ENCODE data around the gene TLX2.
"Not testable (repeated sequence)": the region's sequence is repeated elsewhere in the genome, so short reads cannot be mapped to it uniquely, and the experiment has no call there.

TLX2 gene

DNA sequence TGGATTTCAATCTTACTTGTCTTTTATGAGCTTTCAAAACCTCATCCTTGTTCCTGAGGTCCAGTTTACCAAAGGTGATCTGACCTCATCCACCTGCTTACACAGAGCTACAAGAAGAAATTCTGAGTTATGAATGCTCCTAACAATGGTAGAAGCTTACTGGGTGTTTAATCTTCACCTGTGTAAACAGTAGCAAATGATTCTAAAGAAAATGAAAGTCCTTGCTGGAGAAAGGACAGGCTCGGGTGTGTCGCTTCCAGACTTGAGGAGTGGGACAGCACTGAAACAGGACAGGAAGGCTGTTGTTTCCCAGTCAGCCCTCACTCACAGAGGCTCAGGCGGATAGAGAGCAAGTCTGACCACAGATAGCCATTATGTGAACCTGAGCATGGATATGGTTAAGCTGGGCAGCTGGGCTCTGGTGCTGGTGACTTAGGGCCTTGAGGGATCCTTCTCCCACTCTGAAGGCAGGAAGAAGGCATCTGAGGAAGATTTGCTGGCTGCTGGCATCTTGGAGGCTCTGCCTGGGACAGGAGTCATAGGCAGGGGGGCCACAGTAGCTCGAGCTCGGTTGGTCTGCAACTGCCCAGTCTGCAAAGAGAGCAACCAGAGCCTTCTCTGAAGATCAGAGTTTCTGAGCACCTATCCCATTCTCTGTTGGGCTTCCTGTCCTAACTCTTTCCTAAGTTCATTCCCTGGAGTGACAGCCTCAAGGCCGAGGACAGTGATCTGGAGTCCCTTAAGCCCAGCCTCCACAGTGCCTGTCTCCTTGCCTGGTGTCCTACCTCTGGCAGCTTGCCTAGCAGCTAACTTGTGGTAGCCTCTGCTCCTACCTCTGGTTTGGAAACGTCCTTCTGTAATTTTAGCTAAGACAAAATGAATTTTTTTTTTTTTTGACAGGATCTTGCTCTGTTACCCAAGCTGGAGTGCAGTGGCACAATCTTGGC lies 44.3 kb downstream of the TLX2 start:
- no peak for DNase-seq

DNA sequence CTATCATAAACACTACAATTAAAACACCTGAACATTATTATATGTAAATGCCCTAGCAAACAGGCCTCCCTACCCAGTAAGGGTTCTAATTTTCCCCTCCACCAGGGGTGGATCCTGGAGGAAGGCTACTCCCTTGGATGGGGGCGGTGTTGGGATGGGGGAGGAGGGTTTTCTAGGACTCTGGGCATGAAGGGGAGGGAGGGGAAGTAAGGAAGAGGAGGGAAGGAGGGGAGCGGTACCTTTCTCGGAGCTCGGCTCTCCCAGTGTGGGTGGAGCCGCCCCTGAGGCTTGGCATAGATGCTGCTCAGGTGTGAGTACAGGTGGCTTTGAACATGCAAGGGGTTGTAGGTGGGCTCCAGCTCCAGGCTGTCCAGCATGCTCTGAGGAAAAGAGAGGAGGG lies 45.7 kb downstream of the TLX2 start:
- DNase-seq: no peak

DNA sequence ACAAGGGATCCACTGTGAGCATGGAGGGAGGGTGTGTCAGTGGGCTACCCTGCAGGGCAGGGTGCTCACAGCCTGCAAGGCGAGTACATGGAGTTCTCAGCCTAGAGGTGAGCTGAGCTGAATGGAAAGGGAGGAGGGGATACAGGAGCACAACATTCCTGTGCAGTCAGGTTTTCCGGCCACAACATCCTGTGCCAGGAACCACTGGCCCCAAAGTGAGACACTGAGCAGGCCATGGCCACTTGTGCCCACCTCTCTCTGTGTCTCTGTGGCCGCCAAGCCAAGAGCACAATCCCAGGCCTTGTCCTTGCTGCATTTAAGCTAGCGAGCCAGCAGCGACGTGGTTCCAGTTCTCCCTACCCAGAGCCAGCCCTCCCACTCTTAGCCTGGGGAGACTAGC lies 46.3 kb downstream of the TLX2 start:
- DNase-seq: no peak

DNA sequence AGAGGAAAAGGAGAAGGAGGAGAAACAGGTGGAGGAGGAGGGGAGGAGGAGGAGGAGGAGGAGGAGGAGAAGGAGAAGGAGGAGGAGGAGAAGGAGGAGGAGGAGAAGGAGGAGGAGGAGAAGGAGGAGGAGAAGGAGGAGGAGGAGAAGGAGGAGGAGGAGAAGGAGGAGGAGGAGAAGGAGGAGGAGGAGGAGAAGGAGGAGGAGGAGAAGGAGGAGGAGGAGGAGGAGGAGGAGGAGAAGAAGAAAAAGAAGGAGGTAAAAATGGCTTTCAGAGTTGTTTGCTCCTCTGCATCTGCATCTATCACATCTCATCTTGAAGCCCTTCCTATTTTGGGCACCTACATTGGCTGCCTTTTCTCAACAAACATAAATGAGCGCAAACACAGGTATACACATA lies 46.8 kb downstream of the TLX2 start:
- DNase-seq: not testable (repeated sequence)

DNA sequence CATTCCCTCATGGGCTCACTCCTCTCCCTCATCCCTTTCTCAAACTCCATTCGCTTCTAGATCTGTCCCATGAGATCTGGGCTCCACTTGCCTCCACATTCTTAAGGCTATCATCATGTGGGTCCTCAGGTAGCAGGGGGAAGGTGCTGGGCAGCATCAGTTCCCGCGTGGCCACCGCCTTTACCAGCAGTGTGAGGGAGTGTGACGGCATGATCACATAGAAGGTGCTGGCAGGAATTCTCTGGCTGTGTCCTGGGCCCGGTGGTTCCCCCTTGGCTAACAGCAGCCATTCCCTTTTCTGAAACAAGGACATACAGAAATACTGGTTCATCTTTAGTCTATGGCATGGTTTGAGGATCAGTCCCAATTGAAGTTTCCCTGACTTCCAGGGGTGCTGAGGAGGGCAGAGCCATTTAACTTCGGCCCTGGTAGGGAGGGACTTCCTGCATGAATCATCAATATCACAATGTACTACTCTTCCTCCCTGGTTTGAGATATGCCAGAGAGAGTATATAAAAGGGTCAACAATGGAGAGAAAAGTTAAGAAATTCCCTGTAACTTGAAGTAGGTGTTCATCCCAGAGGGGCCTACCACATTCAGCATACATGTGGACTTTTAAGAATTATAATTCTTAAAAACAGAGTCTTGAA lies 48.0 kb downstream of the TLX2 start:
- DNase-seq: peak; percentile 49

DNA sequence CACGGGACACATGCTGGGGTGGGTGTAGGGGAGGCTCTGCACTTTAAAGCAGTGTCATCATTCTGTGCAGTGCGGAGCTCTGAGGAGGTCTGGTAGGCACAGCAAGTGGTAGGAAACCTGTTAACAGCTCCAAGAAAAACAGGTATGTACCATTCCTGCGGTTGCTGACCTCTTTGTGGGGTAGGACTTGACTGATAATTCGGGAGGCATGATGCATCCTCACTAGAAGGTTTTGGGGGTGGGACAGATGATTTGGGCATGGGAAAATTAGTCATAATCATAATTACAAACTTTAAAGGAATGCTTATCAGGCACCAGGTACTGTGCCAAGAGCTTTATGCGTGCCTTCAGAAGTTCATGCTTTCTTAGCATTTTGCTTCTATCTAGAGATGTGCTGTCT lies 50.0 kb downstream of the TLX2 start:
- no peak for DNase-seq

DNA sequence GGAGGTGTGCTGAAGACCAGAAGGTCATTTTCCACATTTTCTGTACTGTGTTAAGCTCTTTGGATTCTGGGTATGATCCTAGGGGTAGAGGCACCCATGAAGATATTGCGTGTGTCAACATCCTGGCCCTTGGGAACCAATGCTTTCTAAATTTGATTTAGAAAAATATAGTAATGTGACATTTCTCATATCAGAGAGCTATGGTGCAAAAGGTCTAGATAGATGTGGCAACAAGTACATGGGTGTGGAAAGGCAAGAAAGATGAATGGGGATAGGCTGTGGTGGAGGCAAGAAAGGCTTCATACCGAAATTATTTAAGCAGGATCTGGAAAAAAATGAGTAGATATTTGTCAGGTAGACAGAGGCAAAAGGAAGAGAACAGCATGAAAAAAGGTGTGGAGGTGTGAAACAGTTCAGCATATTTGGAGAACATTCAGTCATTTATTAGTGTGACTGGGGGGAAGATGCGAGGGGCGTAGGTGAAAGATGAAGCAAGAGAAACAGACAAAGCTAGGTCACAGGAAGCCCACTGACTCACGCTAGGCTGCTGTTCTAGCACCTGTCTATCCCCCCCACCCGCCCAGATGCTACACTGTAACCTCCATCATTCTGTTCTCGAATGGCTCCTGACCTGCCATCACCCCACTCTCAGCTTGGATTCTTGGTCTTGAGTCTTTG lies 52.0 kb downstream of the TLX2 start:
- no peak for DNase-seq

DNA sequence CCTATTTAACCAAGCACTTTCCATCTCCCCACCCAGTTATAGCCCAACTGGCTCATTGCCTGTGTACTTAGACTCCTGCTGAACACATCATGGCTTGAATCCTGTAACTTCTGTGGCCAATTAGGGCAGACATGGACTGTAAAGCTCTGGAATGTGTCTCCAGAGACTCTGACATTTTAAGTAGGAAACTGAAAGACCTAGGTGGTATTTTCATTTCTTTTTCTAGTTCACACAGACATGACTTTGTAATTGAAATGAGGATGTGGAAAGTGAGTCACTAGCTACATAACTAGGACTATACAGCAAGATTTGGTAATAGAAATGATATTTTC lies 52.5 kb downstream of the TLX2 start:
- no peak for DNase-seq

Measured in hematopoietic multipotent progenitor cell treated with erythropoietin and hydrocortisone succinate and interleukin-3 and kit ligand, for 4 days (in vitro differentiated cells).